ENCODE data around the gene TIGD1.

DNA sequence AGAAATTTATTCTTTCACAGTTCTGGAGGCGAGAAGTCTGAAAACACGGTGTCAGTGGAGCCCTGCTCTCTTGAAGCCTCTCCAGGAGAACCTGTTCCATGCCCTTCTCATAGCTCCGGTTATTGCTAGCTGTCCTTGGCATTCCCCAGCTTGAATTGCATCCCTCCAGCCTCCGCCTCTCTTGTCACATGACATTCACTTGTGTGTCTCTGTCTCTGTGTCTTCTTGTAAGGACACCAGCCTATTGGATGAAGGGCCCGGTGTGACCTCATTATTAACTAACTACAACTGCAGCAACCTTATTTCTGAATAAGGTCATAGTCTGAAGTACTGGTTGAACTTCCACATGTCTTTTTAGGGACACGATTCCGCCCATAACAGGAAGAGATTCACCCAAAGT, 34.7 kb downstream of the TIGD1 start:
- TF ChIP-seq POLR2AphosphoS5 (IDR thresholded peaks at IDR 0.05) (no peak), POLR2A (IDR thresholded peaks at IDR 0.05) (no peak)
- TF ChIP-seq, protein P1, sequence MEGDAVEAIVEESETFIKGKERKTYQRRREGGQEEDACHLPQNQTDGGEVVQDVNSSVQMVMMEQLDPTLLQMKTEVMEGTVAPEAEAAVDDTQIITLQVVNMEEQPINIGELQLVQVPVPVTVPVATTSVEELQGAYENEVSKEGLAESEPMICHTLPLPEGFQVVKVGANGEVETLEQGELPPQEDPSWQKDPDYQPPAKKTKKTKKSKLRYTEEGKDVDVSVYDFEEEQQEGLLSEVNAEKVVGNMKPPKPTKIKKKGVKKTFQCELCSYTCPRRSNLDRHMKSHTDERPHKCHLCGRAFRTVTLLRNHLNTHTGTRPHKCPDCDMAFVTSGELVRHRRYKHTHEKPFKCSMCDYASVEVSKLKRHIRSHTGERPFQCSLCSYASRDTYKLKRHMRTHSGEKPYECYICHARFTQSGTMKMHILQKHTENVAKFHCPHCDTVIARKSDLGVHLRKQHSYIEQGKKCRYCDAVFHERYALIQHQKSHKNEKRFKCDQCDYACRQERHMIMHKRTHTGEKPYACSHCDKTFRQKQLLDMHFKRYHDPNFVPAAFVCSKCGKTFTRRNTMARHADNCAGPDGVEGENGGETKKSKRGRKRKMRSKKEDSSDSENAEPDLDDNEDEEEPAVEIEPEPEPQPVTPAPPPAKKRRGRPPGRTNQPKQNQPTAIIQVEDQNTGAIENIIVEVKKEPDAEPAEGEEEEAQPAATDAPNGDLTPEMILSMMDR (IDR thresholded peaks at IDR 0.05) = no peak
